Right ventricle myocardium superior (tissue), 1 donor: Measurements from ENCODE around the gene KCNJ14. TPM values are rescaled to one million over a fixed set of nuclear protein-coding genes. Genes with fewer than 3 reads are reported as not detected.

Experiments
- ATAC-seq: fragments of 200-7000 bp; cut with Tn5 transposase; one replicate; pipeline ENCODE4 v1.9.1; 2020; ENCODE audit warnings: mild to moderate bottlenecking; ENCODE audit not compliant: poor library complexity
- DNase-seq: peaks from one replicate; pipeline ENCODE4 v3.0.0-alpha.2; 2020
- intact Hi-C: fragments of 100-400 bp; cut with DNase I; formaldehyde crosslinking; loops from one replicate; pipeline ENCODE4 v1.11.2; 2022
- long read RNA-seq: library from polyadenylated mRNA; unstranded; transcript quantifications from one replicate; pipeline ENCODE4 v2.0.0, GENCODE V29; 2021
- total RNA-seq: library from RNA; stranded (reverse); fragmentation: NEBNext Ultra II Directional; extraction: Animal tissue kit (Norgen Biotek cat#: 25700); gene quantifications from one replicate; pipeline ENCODE4 v1.2.1, GENCODE V29; 2021
- donor health status: DM: no; HTN: yes; CAD: no; lungs with severe emphysema.

KCNJ14 gene
- 0.24 TPM for total RNA-seq
- long read RNA-seq: 0 reads

GRCh38 chr19:48455171-48455907, at the start of gene KCNJ14:
KCNJ14 (plus strand) TSS chr19:48455574; CDS start chr19:48461725, 6,151 bp downstream.
- no peak for DNase-seq
- no peak for ATAC-seq
- intact Hi-C loops: no loop called here

- ATAC-seq (no peak), DNase-seq (no peak)
- intact Hi-C loops: no loop called here
Measured at GRCh38 chr19:48405850-48406249, 49.5 kb upstream of the KCNJ14 start.

GRCh38 chr19:48413879-48414587, 41.3 kb upstream of the KCNJ14 start:
- intact Hi-C loops: no loop called here
- DNase-seq (no peak), ATAC-seq (no peak)

GRCh38 chr19:48415395-48415794, 40.0 kb upstream of the KCNJ14 start:
- ATAC-seq (peak; percentile 85), DNase-seq (peak; percentile 85)
- intact Hi-C loops: no loop called here

- ATAC-seq (no peak), DNase-seq (no peak)
- intact Hi-C loops: no loop called here
Measured at GRCh38 chr19:48415806-48416221, 39.6 kb upstream of the KCNJ14 start.

- intact Hi-C loops: no loop called here
- no peak for DNase-seq
- peak; percentile 47 for ATAC-seq
Measured at GRCh38 chr19:48417421-48417820, 38.0 kb upstream of the KCNJ14 start.

GRCh38 chr19:48418317-48419064, 36.9 kb upstream of the KCNJ14 start:
- ATAC-seq: no peak
- intact Hi-C loops: no loop called here
- no peak for DNase-seq

GRCh38 chr19:48419158-48419920, 36.0 kb upstream of the KCNJ14 start:
- intact Hi-C loops: no loop called here
- DNase-seq (peak; percentile 67), ATAC-seq (peak; percentile 29)

- intact Hi-C loops: no loop called here
- ATAC-seq (no peak), DNase-seq (no peak)
Measured at GRCh38 chr19:48421548-48421947, 33.8 kb upstream of the KCNJ14 start.

- no peak for DNase-seq
- intact Hi-C loops: no loop called here
- ATAC-seq: peak; percentile 36
Measured at GRCh38 chr19:48424694-48425219, 30.6 kb upstream of the KCNJ14 start.

- ATAC-seq: no peak
- intact Hi-C loops: no loop called here
Measured at GRCh38 chr19:48428670-48429069, 26.7 kb upstream of the KCNJ14 start.

GRCh38 chr19:48433337-48433736, 22.0 kb upstream of the KCNJ14 start:
- intact Hi-C loops: no loop called here
- ATAC-seq: no peak
- no peak for DNase-seq

More at GRCh38 chr19:48428670-48429069, 26.7 kb upstream of the KCNJ14 start:
- no peak for DNase-seq

- ATAC-seq (no peak), DNase-seq (no peak)
- intact Hi-C loops: no loop called here
Measured at GRCh38 chr19:48436586-48436985, 18.8 kb upstream of the KCNJ14 start.

- ATAC-seq (no peak), DNase-seq (no peak)
- intact Hi-C loops: no loop called here
Measured at GRCh38 chr19:48441360-48442050, 13.9 kb upstream of the KCNJ14 start.

- intact Hi-C loops: no loop called here
- ATAC-seq (no peak), DNase-seq (no peak)
Measured at GRCh38 chr19:48442116-48443035, 13.0 kb upstream of the KCNJ14 start.

GRCh38 chr19:48443256-48443655, 12.1 kb upstream of the KCNJ14 start:
- ATAC-seq (no peak), DNase-seq (no peak)
- intact Hi-C loops: no loop called here

GRCh38 chr19:48443731-48444128, 11.6 kb upstream of the KCNJ14 start:
- ATAC-seq: no peak
- intact Hi-C loops: no loop called here

More at GRCh38 chr19:48443731-48444128, 11.6 kb upstream of the KCNJ14 start:
- no peak for DNase-seq
